Bronchial epithelial cell (primary cell): Measurements from ENCODE around the gene TREML4. TPM values are rescaled to one million over a fixed set of nuclear protein-coding genes. Genes with fewer than 3 reads are reported as not detected.
"Not testable (repeated sequence)": the region's sequence is repeated elsewhere in the genome, so short reads cannot be mapped to it uniquely, and the experiment has no call there.

Source experiments
- DNase-seq: peaks from one replicate; pipeline ENCODE4 v3.0.0-alpha.2; 2010; ENCODE audit warnings: low read depth
- FAIRE-seq: peaks from 2 replicates; lab custom pipeline; 2011; peaks lifted over from hg19 to GRCh38; lab: Jason Lieb, UNC
- H3K27me3 ChIP-seq: 2 replicates; pipeline ENCODE4 v1.5.1; 2011; ENCODE audit warnings: low read length; ENCODE audit not compliant: control insufficient read depth, insufficient read depth
- H3K36me3 ChIP-seq: 2 replicates; pipeline ENCODE4 v1.5.1; 2011; ENCODE audit warnings: low read length; ENCODE audit not compliant: control insufficient read depth, insufficient read depth
- H3K4me3 ChIP-seq: 2 replicates; pipeline ENCODE4 v1.5.1; 2011; ENCODE audit warnings: mild to moderate bottlenecking, low read depth, low read length, control low read depth
- total RNA-seq: library from RNA; depleted of rRNA; stranded (reverse); fragments of >200 nt; gene quantifications from 2 replicates; pipeline ENCODE4 v1.2.1, GENCODE V29; 2014
- TF ChIP-seq, protein P1 (sequence below): IDR thresholded peaks from 2 replicates; pipeline ENCODE4 v1.5.1; 2011; ENCODE audit warnings: mild to moderate bottlenecking, moderate library complexity, low read length, control low read depth, inconsistent platforms; ENCODE audit not compliant: insufficient read depth, severe bottlenecking

TREML4 gene
- total RNA-seq, 1 donor from 2014 or later, result not detected

GRCh38 chr6:41237128-41237527, 9.0 kb downstream of the TREML4 start:
- TF ChIP-seq, protein P1, sequence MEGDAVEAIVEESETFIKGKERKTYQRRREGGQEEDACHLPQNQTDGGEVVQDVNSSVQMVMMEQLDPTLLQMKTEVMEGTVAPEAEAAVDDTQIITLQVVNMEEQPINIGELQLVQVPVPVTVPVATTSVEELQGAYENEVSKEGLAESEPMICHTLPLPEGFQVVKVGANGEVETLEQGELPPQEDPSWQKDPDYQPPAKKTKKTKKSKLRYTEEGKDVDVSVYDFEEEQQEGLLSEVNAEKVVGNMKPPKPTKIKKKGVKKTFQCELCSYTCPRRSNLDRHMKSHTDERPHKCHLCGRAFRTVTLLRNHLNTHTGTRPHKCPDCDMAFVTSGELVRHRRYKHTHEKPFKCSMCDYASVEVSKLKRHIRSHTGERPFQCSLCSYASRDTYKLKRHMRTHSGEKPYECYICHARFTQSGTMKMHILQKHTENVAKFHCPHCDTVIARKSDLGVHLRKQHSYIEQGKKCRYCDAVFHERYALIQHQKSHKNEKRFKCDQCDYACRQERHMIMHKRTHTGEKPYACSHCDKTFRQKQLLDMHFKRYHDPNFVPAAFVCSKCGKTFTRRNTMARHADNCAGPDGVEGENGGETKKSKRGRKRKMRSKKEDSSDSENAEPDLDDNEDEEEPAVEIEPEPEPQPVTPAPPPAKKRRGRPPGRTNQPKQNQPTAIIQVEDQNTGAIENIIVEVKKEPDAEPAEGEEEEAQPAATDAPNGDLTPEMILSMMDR, result no peak
- DNase-seq, result no peak
- H3K36me3 ChIP-seq, result no peaks in the 10 kb centered on the region
- H3K27me3 ChIP-seq, result peaks cover 7% of the 10 kb centered on the region
- no peak overlapping the region for H3K4me3 ChIP-seq
- FAIRE-seq, result no peak

- H3K36me3 ChIP-seq, result no peaks in the 10 kb centered on the region
- H3K4me3 ChIP-seq, result no peak overlapping the region
- FAIRE-seq (no peak), DNase-seq (no peak)
- H3K27me3 ChIP-seq, result peaks cover 7% of the 10 kb centered on the region
- TF ChIP-seq, protein P1, result no peak
Measured at GRCh38 chr6:41239467-41240159, 11.5 kb downstream of the TREML4 start.

- not testable (repeated sequence) for H3K36me3 ChIP-seq, FAIRE-seq, DNase-seq, H3K4me3 ChIP-seq, H3K27me3 ChIP-seq
Measured at GRCh38 chr6:41246529-41246928, 18.4 kb downstream of the TREML4 start.

DNA sequence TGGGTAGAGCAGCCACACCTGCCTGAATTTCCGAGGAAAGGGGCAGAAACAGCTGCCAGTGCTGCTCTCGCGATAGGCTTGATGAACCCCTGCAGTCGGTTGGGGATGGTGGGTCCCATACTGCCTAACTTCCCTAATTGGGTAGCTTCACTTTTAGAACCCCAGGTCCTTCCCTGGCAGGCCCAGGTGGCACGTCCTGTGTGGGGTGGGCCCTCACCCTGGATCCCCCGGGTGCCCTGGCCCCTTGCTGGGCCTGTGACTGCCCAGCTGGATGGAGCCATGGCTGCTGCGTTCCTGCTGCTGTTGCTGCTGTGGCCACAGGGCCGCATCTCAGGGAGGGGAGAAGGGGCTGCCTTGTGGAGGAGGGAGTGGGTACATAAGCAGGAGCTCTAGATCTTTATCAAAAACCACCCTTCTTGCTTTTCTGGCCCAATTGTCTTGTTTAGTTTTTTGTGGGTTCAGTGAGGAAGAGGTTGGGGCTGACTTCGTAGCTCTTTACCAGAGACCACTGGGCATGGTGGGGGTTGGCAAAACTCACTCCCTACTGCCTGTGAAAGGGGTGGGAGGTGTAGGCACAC, 19.2 kb downstream of the TREML4 start:
- FAIRE-seq (no peak), DNase-seq (no peak)

GRCh38 chr6:41247882-41248705, 19.9 kb downstream of the TREML4 start:
- peak; percentile 75 for FAIRE-seq
- Histone ChIP-seq H3K36me3 (no peaks in the 10 kb centered on the region), H3K27me3 (peaks cover 4% of the 10 kb centered on the region), H3K4me3 (no peak overlapping the region)
- TF ChIP-seq, protein P1, result no peak
- DNase-seq, result no peak

More for the DNA sequence above, 19.2 kb downstream of the TREML4 start:
- Histone ChIP-seq H3K27me3 (peaks cover 4% of the 10 kb centered on the region), H3K36me3 (no peaks in the 10 kb centered on the region), H3K4me3 (no peak overlapping the region)
- TF ChIP-seq, protein P1, result no peak

DNA sequence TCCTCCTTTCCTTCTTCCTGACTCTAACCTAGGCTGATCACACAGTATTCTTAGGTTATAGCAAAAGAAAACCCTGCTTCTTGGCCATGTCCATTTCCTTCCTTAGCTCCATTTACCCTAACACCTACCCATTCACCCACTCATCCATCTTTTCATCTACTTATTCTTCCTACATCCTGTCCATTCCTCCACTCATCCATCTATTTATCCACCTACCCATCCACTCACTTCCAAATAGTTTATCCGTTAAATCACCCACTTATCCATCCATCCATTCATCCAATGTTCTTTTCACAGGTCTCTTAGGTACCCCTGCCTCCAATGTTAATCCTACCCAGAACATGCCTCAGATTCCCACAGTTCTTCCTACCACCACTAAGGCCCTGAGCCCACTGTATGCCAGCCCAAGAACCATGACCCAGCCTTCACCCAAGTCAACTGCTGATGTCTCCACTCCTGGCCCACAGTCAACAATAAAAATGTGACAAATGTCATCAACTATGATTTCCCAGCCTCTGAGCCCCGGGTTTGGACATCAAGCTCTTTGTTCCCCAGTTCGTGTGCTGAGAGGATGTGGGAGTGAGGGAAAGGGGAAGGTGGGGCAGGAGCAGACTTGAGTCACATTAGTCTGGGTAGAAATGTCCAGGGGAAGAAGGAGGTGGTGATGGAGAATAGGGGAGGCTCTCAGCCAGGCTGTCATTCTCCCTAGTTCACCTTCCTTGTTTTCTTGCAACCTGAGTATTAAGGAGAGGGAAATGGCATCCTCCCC, 24.4 kb downstream of the TREML4 start:
- FAIRE-seq, result no peak
- H3K27me3 ChIP-seq, result peaks cover 4% of the 10 kb centered on the region
- no peak overlapping the region for H3K4me3 ChIP-seq
- no peak for DNase-seq
- H3K36me3 ChIP-seq, result no peaks in the 10 kb centered on the region
- TF ChIP-seq, protein P1, result no peak
